Measurements from ENCODE around the gene CYB561A3. TPM values are rescaled to one million over a fixed set of nuclear protein-coding genes. Genes with fewer than 3 reads are reported as not detected.
"Not testable (repeated sequence)": the region's sequence is repeated elsewhere in the genome, so short reads cannot be mapped to it uniquely, and the experiment has no call there.

Gene CYB561A3
- polyA plus RNA-seq, 1 experiment, result 34.5 TPM

DNA sequence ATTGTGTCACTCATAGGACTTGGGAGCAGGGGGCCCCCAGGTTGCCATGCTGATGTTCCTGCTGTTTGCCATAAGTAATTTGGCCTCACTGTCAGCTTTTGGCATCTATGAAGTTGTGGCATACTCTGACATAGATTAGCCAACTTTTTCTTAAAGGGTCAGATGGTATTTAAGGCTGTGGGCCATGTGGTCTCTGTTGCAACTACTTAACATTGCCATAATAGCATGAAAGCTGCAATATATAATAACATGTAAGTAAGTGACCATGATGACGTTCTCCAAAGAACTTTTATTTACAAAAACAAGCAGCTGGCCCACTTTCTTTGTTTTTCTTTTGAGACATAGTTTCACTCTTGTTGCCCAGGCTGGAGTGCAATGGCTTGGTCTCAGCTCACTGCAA is 28.5 kb upstream of the CYB561A3 start:
- H3K9me3 ChIP-seq (ENCODE audit: control insufficient read depth, insufficient read depth, low read length), result no peaks in the 10 kb centered on the region; the same call in 1 of the 2 replicates
- ChIA-PET POLR2A (interaction anchor here (0.6 to 0.9 kb wide), 2 partner anchors 56 to 85 kb away, joined by 3 to 4 read pairs; no protein-coding TSS in a partner anchor), CTCF (interaction anchor here (1.2 to 7.5 kb wide), 2 partner anchors 45 to 53 kb away, joined by 3 to 94 read pairs; no protein-coding TSS in a partner anchor)

DNA sequence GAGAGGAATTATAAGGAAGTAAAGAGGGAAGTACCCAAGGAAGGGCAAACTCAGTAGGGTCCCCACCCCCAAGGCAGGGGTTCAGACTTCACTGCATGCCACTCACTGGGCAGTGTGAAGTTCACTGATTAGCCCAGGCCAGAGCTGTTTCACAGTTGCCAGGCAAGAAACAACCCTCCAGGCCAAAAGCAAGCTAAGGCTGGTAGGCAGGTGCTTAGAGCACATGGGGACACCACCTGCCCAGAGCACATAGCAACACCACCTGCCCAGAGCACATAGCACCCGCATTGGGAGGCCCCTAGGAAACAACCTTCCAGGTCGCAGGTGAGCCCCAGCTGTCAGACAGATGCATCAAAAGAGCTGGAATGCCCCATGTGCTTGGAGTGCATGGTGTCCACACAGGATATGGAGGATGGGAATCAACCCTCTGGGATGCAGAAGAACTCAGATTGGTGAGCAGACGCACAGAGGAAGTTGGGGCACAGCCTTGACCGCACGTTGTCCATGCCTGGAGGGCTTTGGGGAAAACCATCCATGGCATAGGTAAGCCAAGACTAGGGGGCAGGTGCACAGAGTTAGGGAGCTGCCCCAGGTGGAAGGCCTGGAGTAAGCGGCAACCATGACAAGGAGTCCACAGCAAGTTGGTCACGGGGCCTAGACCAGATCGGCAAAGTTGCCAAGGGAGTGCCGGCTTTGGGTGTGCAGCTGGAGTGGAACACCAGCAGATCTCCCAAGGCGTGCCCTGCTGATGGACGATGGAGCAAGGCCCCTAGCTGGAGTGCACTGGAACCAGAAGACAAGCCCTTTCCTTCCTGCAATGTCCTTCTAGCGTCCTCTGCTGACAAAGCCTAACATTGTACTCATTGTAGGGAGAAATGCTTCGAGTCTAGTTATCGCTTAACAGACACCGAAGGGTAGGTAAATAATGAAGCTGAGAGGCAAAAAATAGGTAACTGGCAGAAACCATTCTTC is 22.9 kb upstream of the CYB561A3 start:
- DNase-seq (ENCODE audit: low read depth, low spot score), result no peak
- H3K27ac ChIP-seq (ENCODE audit: low read depth, low read length), result no peak overlapping the region
- CTCF ChIA-PET, result interaction anchor here (0.6 to 10.8 kb wide), 22 partner anchors 9 to 254 kb away, joined by 3 to 519 read pairs (median 10); partner anchors contain the start of genes CYB561A3, DDB1, TKFC and TMEM138
- TF ChIP-seq, protein P1, sequence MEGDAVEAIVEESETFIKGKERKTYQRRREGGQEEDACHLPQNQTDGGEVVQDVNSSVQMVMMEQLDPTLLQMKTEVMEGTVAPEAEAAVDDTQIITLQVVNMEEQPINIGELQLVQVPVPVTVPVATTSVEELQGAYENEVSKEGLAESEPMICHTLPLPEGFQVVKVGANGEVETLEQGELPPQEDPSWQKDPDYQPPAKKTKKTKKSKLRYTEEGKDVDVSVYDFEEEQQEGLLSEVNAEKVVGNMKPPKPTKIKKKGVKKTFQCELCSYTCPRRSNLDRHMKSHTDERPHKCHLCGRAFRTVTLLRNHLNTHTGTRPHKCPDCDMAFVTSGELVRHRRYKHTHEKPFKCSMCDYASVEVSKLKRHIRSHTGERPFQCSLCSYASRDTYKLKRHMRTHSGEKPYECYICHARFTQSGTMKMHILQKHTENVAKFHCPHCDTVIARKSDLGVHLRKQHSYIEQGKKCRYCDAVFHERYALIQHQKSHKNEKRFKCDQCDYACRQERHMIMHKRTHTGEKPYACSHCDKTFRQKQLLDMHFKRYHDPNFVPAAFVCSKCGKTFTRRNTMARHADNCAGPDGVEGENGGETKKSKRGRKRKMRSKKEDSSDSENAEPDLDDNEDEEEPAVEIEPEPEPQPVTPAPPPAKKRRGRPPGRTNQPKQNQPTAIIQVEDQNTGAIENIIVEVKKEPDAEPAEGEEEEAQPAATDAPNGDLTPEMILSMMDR (IDR thresholded peaks at IDR 0.05; ENCODE audit: low read depth, low read length), result peak; percentile 40
- H3K9me3 ChIP-seq (ENCODE audit: control insufficient read depth, insufficient read depth, low read length), result no peaks in the 10 kb centered on the region
- POLR2A ChIA-PET, result interaction anchor here (2.4 to 5.6 kb wide), 2 partner anchors 23 to 48 kb away, joined by 12 to 32 read pairs; partner anchors contain the start of genes CYB561A3 and TMEM138
- no peaks in the 10 kb centered on the region for H3K27me3 ChIP-seq (ENCODE audit: control insufficient read depth, insufficient read depth, low read length)
- no peak overlapping the region for H3K4me3 ChIP-seq (ENCODE audit: low read depth, low read length)

More for the DNA sequence above, 28.5 kb upstream of the CYB561A3 start:
- Histone ChIP-seq H3K4me3 (ENCODE audit: low read depth, low read length) (no peak overlapping the region), H3K27me3 (ENCODE audit: control insufficient read depth, insufficient read depth, low read length) (no peaks in the 10 kb centered on the region), H3K27ac (ENCODE audit: low read depth, low read length) (no peak overlapping the region)
- TF ChIP-seq, protein P1 (IDR thresholded peaks at IDR 0.05; ENCODE audit: low read depth, low read length), result no peak
- DNase-seq (ENCODE audit: low read depth, low spot score), result no peak

DNA sequence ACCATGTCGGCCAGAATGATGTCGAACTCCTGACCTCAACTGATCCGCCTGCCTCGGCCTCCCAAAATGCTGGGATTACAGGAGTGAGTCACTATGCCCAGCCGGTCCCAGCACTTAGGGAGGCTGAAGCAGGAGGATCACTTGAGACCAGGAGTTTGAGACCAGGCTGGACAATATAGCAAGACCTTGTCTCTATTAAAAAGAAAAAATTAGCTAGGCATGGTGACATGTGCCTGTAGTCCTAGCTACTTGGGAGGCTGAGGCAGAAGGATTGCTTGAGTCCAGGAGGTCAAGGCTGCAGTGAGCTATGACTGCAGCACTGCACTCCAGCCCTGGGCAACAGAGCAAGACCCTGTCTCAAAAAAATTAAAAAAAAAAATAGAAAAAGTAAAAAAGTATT is 22.2 kb upstream of the CYB561A3 start:
- not testable (repeated sequence) for DNase-seq (ENCODE audit: low read depth, low spot score); H3K27me3 ChIP-seq (ENCODE audit: control insufficient read depth, insufficient read depth, low read length); H3K4me3 ChIP-seq (ENCODE audit: low read depth, low read length); H3K27ac ChIP-seq (ENCODE audit: low read depth, low read length); H3K9me3 ChIP-seq (ENCODE audit: control insufficient read depth, insufficient read depth, low read length)
- ChIA-PET CTCF (interaction anchor here (0.7 to 10.8 kb wide), 5 partner anchors 9 to 109 kb away, joined by 3 to 519 read pairs (median 9); partner anchors contain the start of genes DDB1 and TKFC), POLR2A (interaction anchor here (2.4 to 5.6 kb wide), 2 partner anchors 22 to 48 kb away, joined by 12 to 32 read pairs; partner anchors contain the start of genes CYB561A3 and TMEM138)

DNA sequence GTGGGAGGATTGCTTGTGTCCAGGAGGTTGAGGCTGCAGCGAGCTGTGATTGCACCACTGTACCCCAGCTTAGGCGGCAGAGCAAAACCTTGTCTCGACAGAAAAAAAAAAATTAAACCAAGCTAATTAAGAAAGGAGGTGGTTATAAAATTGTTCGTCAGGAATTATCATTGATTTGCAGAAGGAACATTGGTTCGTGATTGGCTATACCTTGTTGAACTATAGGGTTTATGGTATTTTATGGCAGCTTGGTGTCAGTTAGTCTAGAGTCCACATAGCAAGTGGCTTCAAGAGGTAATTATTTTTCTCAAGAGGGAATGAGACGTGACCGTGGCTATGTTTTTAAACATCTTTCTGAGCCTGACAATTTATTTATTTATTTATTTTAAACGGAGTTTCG is 19.2 kb upstream of the CYB561A3 start:
- Histone ChIP-seq H3K27ac (ENCODE audit: low read depth, low read length) (no peak overlapping the region), H3K4me3 (ENCODE audit: low read depth, low read length) (no peak overlapping the region), H3K9me3 (ENCODE audit: control insufficient read depth, insufficient read depth, low read length) (no peaks in the 10 kb centered on the region), H3K27me3 (ENCODE audit: control insufficient read depth, insufficient read depth, low read length) (no peaks in the 10 kb centered on the region)
- TF ChIP-seq, protein P1 (IDR thresholded peaks at IDR 0.05; ENCODE audit: low read depth, low read length), result no peak
- ChIA-PET CTCF (interaction anchor here (10.8 kb wide), 1 partner anchor 43 kb away, joined by 519 read pairs; the partner anchor contains the start of genes DDB1 and TKFC), POLR2A (interaction anchor here (5.6 kb wide), 1 partner anchor 19 kb away, joined by 32 read pairs; the partner anchor contains the start of genes CYB561A3 and TMEM138)
- DNase-seq (ENCODE audit: low read depth, low spot score), result no peak

DNA sequence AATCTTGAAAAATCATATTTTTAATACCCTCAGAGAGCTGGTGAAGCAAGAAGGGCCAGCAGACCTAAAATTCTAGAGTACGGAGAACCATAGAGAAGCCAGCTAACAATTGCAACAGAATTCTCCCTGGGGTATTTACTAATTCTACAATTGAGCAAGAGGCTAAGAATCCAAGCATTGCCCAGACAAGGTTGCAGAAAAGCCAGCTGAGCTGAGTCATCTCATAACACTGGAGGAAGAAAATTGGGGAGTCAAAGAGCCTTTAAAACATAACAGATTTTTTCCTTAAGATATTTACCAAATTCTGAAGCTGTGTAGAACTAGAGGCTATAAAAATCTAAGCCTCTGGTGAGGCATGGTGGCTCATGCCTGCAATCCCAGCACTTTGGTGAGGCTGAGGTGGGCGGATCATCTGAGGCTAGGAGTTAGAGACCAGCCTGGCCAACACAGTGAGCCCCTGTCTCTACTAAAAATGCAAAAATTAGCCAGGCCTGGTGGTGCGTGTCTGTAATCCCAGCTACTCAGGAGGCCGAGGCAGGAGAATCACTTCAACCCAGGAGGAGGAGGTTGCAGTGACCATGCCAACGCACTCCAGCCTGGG is 17.1 kb upstream of the CYB561A3 start:
- Histone ChIP-seq H3K27me3 (ENCODE audit: control insufficient read depth, insufficient read depth, low read length) (no peaks in the 10 kb centered on the region), H3K4me3 (ENCODE audit: low read depth, low read length) (no peak overlapping the region), H3K27ac (ENCODE audit: low read depth, low read length) (peak overlapping the region; percentile 87), H3K9me3 (ENCODE audit: control insufficient read depth, insufficient read depth, low read length) (peaks cover 9% of the 10 kb centered on the region)
- peak; percentile 88 for DNase-seq (ENCODE audit: low read depth, low spot score)
- ChIA-PET POLR2A (interaction anchor here (0.7 to 1.5 kb wide), 8 partner anchors 9 to 232 kb away, joined by 3 to 25 read pairs (median 4); partner anchors contain the start of genes CYB561A3 and TMEM138), CTCF (interaction anchor here (1.1 to 10.8 kb wide), 3 partner anchors 14 to 41 kb away, joined by 3 to 519 read pairs (median 5); partner anchors contain the start of genes DDB1 and TKFC)
- TF ChIP-seq, protein P1 (IDR thresholded peaks at IDR 0.05; ENCODE audit: low read depth, low read length), result no peak
